NCI-H1092 (cell line): ENCODE measurements around the gene CAPNS2.
"Not testable (repeated sequence)": the region's sequence is repeated elsewhere in the genome, so short reads cannot be mapped to it uniquely, and the experiment has no call there.

ENCODE experiments used
- DNase-seq: peaks from one replicate; lab custom pipeline; 2025; lab: John Stamatoyannopoulos, UW

CAPNS2 gene

GRCh38 chr16:55568207-55568606 is 1.7 kb downstream of the CAPNS2 start:
- no peak for DNase-seq

- DNase-seq, result no peak
These were observed 2.5 kb downstream of the CAPNS2 start for GRCh38 chr16:55569025-55569424.

- no peak for DNase-seq
These were observed 3.7 kb downstream of the CAPNS2 start for GRCh38 chr16:55570159-55570558.

- DNase-seq, result no peak
These were observed 4.9 kb downstream of the CAPNS2 start for GRCh38 chr16:55571191-55571897.

- no peak for DNase-seq
These were observed 6.0 kb downstream of the CAPNS2 start for GRCh38 chr16:55572439-55572838.

- DNase-seq, result no peak
These were observed 8.3 kb downstream of the CAPNS2 start for GRCh38 chr16:55574811-55575210.

- no peak for DNase-seq
These were observed 9.0 kb downstream of the CAPNS2 start for GRCh38 chr16:55575496-55575895.

- no peak for DNase-seq
These were observed 9.9 kb downstream of the CAPNS2 start for GRCh38 chr16:55576384-55576783.

GRCh38 chr16:55577887-55578286 is 11.4 kb downstream of the CAPNS2 start:
- no peak for DNase-seq

- no peak for DNase-seq
These were observed 19.1 kb downstream of the CAPNS2 start for GRCh38 chr16:55585631-55586030.

- no peak for DNase-seq
These were observed 22.3 kb downstream of the CAPNS2 start for GRCh38 chr16:55588799-55589198.

- no peak for DNase-seq
These were observed 25.8 kb downstream of the CAPNS2 start for GRCh38 chr16:55592306-55592705.

GRCh38 chr16:55597928-55598327 is 31.4 kb downstream of the CAPNS2 start:
- DNase-seq, result no peak

- no peak for DNase-seq
These were observed 39.4 kb downstream of the CAPNS2 start for GRCh38 chr16:55605754-55606336.

- DNase-seq, result no peak
These were observed 47.3 kb downstream of the CAPNS2 start for GRCh38 chr16:55613613-55614335.

GRCh38 chr16:55615071-55615470 is 48.6 kb downstream of the CAPNS2 start:
- DNase-seq, result no peak

- not testable (repeated sequence) for DNase-seq
These were observed 49.2 kb downstream of the CAPNS2 start for GRCh38 chr16:55615670-55616069.
